GM12892 (cell line): ENCODE data around the gene SMAD7.

Experiments
- DNase-seq: peaks from one replicate; pipeline ENCODE4 v3.0.0; 2011; ENCODE audit not compliant: insufficient read length
- FAIRE-seq: peaks from 2 replicates; lab custom pipeline; 2011; peaks lifted over from hg19 to GRCh38; lab: Jason Lieb, UNC
- POLR2A ChIP-seq: IDR thresholded peaks from 2 replicates; pipeline ENCODE4 v1.6.1; 2011; ENCODE audit warnings: low read depth, low read length, control low read depth
- POLR2AphosphoS5 ChIP-seq: IDR thresholded peaks from 2 replicates; pipeline ENCODE4 v1.6.1; 2011; ENCODE audit warnings: low read depth, low read length, control low read depth
- TAF1 ChIP-seq: IDR thresholded peaks from 2 replicates; pipeline ENCODE4 v1.6.1; 2011; ENCODE audit warnings: low read depth, mild to moderate bottlenecking, control low read depth, low read length, borderline replicate concordance

Gene SMAD7

DNA sequence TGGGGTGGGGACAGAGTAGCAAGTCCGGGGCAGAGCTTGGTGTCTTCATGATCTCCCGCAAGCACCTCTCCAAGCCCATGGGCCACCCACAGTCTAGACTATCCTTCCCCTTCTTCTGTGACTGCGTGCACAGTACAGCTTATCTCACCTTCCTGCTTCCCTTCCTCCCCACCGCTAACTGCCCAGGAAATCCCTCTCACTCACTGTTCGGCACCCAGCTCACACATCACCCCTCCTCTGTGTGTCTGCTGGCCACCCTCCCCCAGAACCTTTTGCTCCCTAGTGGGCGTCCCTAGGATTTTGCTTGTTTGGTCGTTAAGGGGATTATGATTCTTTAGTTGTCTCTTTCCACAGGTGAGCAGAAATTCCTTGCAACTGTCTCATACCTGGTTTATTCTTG lies 31.5 kb upstream of the SMAD7 start:
- DNase-seq (no peak), FAIRE-seq (no peak)
- TF ChIP-seq POLR2A (no peak), POLR2AphosphoS5 (no peak), TAF1 (no peak)

GRCh38 chr18:48979944-48980890 lies 29.5 kb upstream of the SMAD7 start:
- TF ChIP-seq POLR2A = no peak
- no peak for TF ChIP-seq TAF1
- TF ChIP-seq POLR2AphosphoS5 = no peak
- FAIRE-seq (no peak), DNase-seq (no peak)

GRCh38 chr18:48977914-48978313 lies 27.1 kb upstream of the SMAD7 start:
- TF ChIP-seq TAF1 (no peak), POLR2A (no peak), POLR2AphosphoS5 (no peak)
- DNase-seq (no peak), FAIRE-seq (no peak)

DNA sequence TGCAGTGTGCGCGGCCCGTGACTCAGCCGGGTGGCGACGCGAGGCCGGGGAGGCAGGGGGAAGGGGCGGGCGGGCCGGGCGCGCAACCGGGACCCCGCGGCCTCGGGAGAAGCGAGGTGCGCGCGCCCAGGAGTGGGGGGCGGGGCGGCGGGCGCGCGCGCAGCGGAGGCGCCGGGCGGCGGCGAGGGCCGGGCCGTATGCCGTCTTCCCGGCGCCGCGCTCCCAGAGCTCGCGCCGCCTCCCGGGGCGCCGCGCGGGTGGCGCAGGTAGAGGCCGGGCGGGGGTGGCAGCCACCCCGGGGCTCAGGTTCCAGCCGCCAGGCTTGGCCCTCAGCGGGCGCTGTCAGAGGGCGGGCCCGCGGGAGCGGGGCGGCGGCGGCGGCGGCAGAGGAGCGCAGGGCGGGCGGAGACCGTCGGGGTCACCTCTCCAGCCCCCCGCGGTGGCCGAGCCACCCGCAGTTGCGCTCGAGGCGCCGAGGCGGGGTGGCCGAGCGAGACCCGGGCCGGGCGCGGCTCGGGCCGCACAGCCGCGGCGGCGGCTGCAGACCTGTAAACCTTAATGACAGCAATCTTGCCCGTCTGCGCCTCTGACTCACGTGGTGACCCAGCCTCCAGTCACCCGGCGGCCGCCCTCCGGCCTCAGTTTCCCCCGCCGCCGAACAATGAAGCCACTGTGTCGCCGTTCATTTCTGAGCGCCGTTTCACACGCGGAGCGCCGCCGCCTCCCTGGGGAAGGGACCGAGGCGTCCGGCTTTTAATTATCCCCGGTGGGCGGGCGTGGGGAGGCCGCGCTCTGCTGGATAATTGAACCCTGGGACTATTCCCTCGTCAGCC lies 25.3 kb upstream of the SMAD7 start:
- peak; percentile 42 for FAIRE-seq

DNA sequence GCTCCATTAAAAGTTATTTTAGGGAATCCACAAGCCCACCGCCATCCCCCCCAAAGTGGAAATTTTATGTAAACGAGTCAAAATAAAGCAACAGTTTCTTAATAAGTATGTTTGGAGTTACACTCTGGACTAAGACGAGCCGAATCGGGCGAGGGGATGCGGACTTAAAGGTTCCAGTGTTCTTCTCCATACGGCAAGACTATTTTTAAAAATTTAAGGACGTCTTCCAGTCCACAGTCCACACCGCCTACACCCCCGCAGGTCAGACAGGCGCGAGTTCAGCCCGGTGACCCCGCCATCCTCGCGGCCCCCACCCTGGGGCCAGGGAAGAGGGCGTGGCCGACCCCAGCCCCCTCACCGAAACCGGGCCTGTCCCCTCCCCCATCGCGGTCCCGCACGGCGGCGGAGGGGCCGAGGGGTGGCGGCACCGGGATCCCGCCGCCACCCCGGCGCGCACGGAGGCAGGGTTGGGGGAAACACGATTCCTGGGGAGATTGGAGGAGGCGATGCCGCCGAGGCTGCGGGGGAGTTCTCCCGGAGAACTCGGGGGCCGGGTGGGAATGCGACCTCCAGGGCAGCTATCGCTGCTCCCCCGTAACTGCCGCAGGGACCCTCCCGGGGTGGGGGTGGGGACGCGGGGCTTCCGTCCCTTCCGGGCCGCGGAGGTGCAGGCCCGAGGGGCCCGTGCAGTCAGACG lies 24.5 kb upstream of the SMAD7 start:
- FAIRE-seq = no peak
- DNase-seq = no peak
- no peak for TF ChIP-seq TAF1
- TF ChIP-seq POLR2AphosphoS5 = no peak
- TF ChIP-seq POLR2A = no peak

More for the DNA sequence above, 25.3 kb upstream of the SMAD7 start:
- no peak for TF ChIP-seq POLR2A
- TF ChIP-seq POLR2AphosphoS5 = no peak
- TF ChIP-seq TAF1 = no peak
- DNase-seq = peak; percentile 77

DNA sequence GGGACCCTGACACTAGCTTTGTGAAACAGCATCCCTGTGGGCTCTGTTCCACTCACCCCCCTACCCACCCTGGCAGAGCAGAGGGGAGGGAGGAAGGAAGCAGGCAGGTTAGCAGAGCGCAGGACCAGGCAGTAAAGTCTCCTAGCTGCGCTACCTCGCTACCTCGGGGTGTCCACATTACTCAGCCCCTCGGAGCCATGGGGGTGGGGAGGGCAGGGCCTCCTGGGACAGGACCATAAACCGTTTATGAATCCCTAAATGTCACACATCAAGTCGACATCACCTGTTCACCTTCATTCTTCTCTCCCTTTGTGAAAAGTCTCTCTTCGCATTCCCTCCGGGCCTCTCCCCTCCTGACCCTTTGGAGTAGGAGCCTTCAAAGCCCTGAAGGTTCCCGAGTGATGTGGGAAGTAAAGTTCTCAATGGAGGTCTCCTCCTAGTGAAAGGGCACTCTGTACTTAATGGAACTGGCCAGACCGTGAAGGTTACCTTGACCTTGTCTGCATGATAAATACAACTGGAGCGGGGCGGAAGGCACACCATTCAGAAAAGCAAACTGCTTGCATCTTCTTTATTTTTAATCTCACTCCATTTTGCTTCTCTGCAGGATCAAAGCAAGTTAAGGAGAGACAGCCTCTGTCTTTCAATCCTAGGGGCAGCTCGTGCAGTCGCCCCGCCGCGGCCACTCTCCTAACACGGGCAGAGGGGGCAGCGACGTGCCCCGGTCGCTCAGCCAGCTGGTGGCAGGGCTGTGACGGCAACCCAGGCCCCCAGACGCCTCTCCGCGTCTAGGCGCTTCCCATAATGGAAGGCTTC lies 23.7 kb upstream of the SMAD7 start:
- FAIRE-seq (peak; percentile 5), DNase-seq (no peak)
- TF ChIP-seq POLR2A (no peak), POLR2AphosphoS5 (no peak), TAF1 (no peak)

GRCh38 chr18:48973731-48974130 lies 23.0 kb upstream of the SMAD7 start:
- DNase-seq (no peak), FAIRE-seq (peak; percentile 40)
- TF ChIP-seq POLR2AphosphoS5 (no peak), POLR2A (no peak), TAF1 (no peak)

DNA sequence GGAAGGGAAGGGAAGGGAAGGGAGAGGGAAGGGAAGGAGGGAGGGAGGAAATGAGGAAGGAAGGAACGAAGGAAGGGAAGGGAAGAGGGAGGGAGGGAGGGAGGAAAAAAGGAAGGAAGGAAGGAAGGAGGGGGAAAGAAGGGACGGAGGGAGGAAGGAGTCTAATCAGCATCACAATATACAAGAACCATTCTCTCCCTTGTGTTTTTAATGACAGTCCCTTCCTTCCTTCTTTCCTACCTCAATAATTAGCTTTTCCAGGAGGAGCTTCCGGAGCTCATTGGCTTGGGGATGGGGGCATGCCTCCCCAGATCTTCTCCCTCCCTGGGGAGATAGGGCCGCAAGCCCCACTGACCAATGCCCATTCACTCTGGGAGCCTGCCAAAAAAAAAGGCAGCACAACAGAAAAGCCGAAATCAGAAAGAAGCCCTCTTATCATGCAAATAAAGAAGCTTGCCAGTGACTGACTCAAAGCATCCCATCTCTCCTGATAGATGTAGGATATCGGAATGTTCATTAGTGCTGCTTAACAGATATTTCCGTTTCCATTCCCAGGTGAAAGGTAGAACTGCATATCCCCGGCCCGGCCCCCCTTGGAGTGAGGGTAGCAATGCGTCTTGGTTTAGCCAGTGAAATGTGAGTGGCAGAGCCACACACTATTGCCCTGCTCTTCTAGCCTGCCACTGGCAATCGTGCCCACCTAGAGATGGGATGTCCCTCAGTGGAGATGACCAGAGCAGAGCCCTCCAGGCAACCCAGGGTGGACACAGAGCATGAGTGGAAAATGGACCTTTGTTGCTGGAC lies 17.8 kb upstream of the SMAD7 start:
- FAIRE-seq (no peak), DNase-seq (no peak)

GRCh38 chr18:48967545-48967944 lies 16.8 kb upstream of the SMAD7 start:
- FAIRE-seq (no peak), DNase-seq (no peak)
- TF ChIP-seq POLR2A (no peak), POLR2AphosphoS5 (no peak), TAF1 (no peak)

More for the DNA sequence above, 17.8 kb upstream of the SMAD7 start:
- TF ChIP-seq POLR2AphosphoS5 = no peak
- TF ChIP-seq POLR2A = no peak
- TF ChIP-seq TAF1 = no peak

DNA sequence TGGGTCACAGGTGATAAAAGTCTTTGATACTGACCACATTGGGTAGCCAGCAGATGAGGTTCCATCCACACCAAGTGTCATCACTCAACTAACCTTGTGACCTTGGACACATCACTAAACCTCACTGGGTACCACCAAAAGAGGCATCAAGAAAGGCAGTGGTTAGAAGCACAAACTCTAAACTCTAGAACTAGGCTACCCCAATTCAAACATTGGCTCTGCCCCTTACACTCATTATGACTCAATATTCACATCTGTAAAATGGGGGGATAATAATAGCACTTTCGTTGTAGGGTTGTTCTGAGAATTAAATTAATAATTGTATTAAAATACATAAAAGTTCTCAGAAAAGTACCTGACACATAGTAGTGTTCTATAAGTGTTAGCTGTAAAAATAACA lies 15.8 kb upstream of the SMAD7 start:
- DNase-seq (no peak), FAIRE-seq (no peak)
- TF ChIP-seq POLR2A (no peak), TAF1 (no peak), POLR2AphosphoS5 (no peak)
